ENCODE results near the gene COL5A1. TPM values are rescaled to one million over a fixed set of nuclear protein-coding genes. Genes with fewer than 3 reads are reported as not detected.

Gene COL5A1
- total RNA-seq, 2 donors from 2014 or later = 10.9 to 21.7 TPM

DNA sequence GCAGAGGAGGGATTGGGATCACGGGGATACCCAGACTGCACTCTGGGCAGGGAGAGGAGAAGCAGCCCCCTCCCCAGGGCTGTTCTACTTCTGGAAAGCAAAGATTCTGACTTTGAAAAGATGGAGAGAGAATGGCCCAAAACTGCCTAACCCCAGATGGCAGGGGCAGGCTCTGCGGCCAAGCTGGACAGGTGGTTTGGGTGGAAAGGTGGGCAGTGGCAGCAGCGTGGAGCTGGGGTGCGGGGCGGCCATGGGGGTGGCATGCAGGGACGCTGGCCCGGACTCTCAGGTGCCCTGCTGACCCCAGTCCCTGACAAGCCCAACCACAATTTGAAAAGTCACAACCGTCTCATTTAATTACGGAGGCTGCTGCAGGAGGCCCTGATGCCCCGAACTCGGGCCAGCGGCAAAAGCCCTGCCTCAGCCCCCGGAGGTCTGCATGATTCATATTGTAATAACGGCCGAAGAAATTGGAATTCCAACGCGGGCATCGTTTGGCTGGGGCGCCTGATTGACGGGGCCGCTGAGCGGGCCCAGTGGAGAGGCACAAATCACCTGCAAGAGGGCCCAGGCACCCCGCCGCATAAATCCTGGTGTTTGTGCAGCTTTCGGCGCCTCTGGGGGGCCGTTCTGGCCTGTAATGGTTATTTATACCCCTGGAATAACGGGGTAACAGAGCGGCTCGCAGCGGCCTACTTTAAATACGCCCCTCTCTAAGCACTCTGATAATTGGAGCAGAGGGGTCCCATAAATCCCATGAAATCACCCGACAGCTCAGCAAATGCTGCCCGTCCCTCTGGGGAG, 197.2 kb downstream of the COL5A1 start:
- no peak for DNase-seq
- intact Hi-C loops (cut with DNase I) = no loop called here

DNA sequence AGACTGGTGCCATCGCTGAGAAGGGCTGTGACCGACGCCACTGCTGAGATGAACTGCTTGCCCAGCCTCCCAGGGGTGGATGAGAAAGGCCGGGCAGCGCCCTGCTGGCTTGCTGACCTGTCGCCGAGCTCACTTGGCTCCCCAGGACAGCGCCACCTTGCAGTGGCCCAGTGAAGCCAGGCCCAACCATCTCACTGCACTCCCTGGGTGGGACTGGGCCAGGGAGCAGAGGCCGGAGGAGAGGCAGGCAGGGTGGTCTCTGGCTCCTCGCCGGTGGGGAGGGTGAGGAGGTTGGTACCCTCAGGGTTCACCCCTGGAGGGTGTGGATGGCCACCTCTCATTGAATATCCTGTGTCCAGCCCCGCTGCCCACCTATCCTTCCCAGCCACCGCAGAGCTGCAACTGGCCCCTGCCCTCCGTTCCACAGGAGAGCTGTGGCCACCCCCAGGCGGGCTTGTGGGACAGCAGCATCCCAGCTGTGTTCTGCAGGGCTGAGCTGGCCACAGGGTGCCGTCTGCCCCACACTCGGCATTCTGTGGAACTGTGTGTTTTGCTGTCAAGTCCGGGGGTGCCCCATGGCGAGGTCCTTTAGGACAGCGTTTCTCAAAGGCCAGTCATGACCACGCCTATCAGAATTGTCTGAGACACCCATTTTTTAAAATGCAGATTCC, 198.0 kb downstream of the COL5A1 start:
- no peak for DNase-seq
- Histone ChIP-seq H3K4me1 (no peaks in the 10 kb centered on the region), H3K4me3 (no peak overlapping the region), H3K9me3 (no peaks in the 10 kb centered on the region), H3K27me3 (no peaks in the 10 kb centered on the region), H3K9ac (ENCODE audit: low read depth in 2 of 2, low read length in 2 of 2) (no peak overlapping the region), H3K36me3 (no peaks in the 10 kb centered on the region), H3K27ac (no peak overlapping the region)
- TF ChIP-seq, protein P1, sequence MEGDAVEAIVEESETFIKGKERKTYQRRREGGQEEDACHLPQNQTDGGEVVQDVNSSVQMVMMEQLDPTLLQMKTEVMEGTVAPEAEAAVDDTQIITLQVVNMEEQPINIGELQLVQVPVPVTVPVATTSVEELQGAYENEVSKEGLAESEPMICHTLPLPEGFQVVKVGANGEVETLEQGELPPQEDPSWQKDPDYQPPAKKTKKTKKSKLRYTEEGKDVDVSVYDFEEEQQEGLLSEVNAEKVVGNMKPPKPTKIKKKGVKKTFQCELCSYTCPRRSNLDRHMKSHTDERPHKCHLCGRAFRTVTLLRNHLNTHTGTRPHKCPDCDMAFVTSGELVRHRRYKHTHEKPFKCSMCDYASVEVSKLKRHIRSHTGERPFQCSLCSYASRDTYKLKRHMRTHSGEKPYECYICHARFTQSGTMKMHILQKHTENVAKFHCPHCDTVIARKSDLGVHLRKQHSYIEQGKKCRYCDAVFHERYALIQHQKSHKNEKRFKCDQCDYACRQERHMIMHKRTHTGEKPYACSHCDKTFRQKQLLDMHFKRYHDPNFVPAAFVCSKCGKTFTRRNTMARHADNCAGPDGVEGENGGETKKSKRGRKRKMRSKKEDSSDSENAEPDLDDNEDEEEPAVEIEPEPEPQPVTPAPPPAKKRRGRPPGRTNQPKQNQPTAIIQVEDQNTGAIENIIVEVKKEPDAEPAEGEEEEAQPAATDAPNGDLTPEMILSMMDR (IDR thresholded peaks at IDR 0.05) = no peak
- intact Hi-C loops (cut with DNase I) = no loop called here

More for the DNA sequence above, 197.2 kb downstream of the COL5A1 start:
- Histone ChIP-seq H3K9ac (ENCODE audit: low read depth in 2 of 2, low read length in 2 of 2) (no peak overlapping the region), H3K27me3 (no peaks in the 10 kb centered on the region), H3K27ac (no peak overlapping the region), H3K4me1 (no peaks in the 10 kb centered on the region), H3K9me3 (no peaks in the 10 kb centered on the region), H3K36me3 (no peaks in the 10 kb centered on the region), H3K4me3 (no peak overlapping the region)
- TF ChIP-seq, protein P1 (IDR thresholded peaks at IDR 0.05) = no peak

DNA sequence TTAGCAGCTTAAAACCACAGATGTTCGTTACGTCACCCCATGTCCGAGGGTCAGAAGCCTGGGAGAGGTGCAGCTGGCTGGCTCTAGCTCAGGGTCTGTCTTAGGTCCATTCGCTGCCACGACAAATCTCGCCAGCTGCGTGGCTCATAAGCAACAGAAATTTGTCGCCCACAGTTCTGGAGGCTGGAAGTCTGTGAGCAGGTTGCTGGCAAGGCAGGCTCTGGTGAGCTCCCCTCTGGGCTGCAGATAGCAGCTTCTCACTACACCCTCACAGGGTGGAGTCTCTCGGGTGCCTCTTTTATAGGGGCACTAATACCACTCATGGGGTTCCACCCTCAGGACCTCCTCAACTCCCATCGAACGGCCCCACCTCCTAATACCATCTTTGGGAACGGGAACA, 198.9 kb downstream of the COL5A1 start:
- H3K9me3 ChIP-seq = no peaks in the 10 kb centered on the region
- DNase-seq = no peak
- no peaks in the 10 kb centered on the region for H3K4me1 ChIP-seq
- no peaks in the 10 kb centered on the region for H3K36me3 ChIP-seq
- no peak overlapping the region for H3K27ac ChIP-seq
- H3K9ac ChIP-seq (ENCODE audit: low read depth in 2 of 2, low read length in 2 of 2) = no peak overlapping the region
- intact Hi-C loops (cut with DNase I) = no loop called here
- no peaks in the 10 kb centered on the region for H3K27me3 ChIP-seq
- TF ChIP-seq, protein P1 (IDR thresholded peaks at IDR 0.05) = no peak
- no peak overlapping the region for H3K4me3 ChIP-seq

DNA sequence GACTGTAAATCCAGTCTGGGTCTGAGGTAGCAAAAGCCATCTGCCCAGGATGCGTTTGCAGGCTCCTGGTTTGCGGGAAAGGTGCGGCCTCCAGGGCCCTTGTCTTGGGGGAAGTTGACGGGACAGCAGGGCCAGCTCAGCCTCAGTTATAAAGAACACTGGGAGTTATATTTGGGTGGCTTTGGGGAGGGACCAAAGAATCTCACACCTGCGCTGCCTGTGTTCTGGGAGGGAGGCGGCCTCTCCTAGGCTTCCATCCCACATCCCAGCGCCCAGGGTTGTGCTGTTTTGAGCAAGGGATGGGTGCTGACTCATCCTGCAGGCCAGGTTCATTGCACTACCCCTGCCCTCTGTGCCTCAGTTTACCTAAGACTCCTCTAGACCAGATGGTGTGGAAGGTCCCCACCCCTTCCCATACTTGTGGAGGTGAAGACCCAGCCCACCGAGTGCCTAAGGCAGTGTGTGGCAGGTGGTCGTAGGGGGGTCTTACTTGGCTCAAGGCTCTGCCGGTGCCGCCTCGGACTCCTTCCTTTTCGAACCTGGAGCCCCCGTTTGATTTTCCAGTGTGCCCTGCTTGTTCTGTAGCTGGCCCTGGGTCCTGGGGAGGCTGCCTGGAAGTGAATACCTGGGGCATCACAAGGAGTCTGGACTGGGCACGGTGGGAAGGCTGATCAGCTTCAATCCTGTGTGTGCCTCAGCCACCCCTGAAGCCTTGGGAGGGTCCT, 199.7 kb downstream of the COL5A1 start:
- no peaks in the 10 kb centered on the region for H3K36me3 ChIP-seq
- intact Hi-C loops (cut with DNase I) = no loop called here
- no peaks in the 10 kb centered on the region for H3K27me3 ChIP-seq
- TF ChIP-seq, protein P1 (IDR thresholded peaks at IDR 0.05) = no peak
- H3K27ac ChIP-seq = no peak overlapping the region
- H3K4me3 ChIP-seq = no peak overlapping the region
- no peaks in the 10 kb centered on the region for H3K4me1 ChIP-seq
- no peak for DNase-seq
- H3K9me3 ChIP-seq = no peaks in the 10 kb centered on the region
- no peak overlapping the region for H3K9ac ChIP-seq (ENCODE audit: low read depth in 2 of 2, low read length in 2 of 2)

DNA sequence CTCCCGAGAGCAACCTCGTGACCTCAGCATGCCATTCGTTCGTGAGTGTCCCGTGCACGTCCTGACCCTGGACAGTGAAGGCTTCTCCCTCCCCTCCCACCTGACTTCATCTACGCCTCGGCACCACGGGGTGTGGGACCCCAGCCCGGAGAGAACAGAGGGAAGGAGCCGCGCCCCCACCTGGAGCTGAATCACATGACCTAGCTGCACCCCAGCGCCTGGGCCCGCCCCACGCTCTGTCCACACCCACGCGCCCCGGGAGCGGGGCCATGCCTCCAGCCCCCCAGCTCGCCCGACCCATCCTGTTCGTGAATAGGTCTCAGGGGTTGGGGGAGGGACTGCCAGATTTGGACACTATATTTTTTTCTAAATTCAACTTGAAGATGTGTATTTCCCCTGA, 200.7 kb downstream of the COL5A1 start:
- Histone ChIP-seq H3K36me3 (no peaks in the 10 kb centered on the region), H3K9me3 (no peaks in the 10 kb centered on the region), H3K9ac (ENCODE audit: low read depth in 2 of 2, low read length in 2 of 2) (no peak overlapping the region), H3K4me1 (no peaks in the 10 kb centered on the region), H3K27me3 (no peaks in the 10 kb centered on the region), H3K27ac (no peak overlapping the region), H3K4me3 (no peak overlapping the region)
- intact Hi-C loops (cut with DNase I) = no loop called here
- no peak for DNase-seq
- TF ChIP-seq, protein P1 (IDR thresholded peaks at IDR 0.05) = no peak

All from colonic mucosa (tissue), 4 donors.